ACC112 (cell line): ENCODE measurements around the gene MEF2C.

ENCODE experiments used
- H2AFZ ChIP-seq: fragments of 200-600 bp; sonication (generic); one replicate; pipeline ENCODE4 v1.6.0; 2017; ENCODE audit warnings: antibody characterized with exemption, low read length; ENCODE audit not compliant: unreplicated experiment
- H3K27ac ChIP-seq: fragments of 200-600 bp; sonication (generic); 2 replicates; pipeline ENCODE4 v1.5.1; 2014; ENCODE audit warnings: low read depth, mild to moderate bottlenecking, antibody characterized with exemption, low read length, moderate library complexity
- H3K27me3 ChIP-seq: fragments of 200-600 bp; sonication (generic); 2 replicates; pipeline ENCODE4 v1.6.1; 2014; ENCODE audit warnings: mild to moderate bottlenecking, antibody characterized with exemption, low read length, moderate library complexity, mixed read lengths; ENCODE audit not compliant: insufficient read depth
- H3K36me3 ChIP-seq: fragments of 200-600 bp; sonication (generic); 2 replicates; pipeline ENCODE4 v1.6.1; 2016; ENCODE audit warnings: mild to moderate bottlenecking, antibody characterized with exemption, low read length, moderate library complexity, mixed read lengths; ENCODE audit not compliant: insufficient read depth
- H3K4me1 ChIP-seq: fragments of 200-600 bp; sonication (generic); one replicate; pipeline ENCODE4 v1.6.1; 2016; ENCODE audit warnings: low read length, mixed read lengths; ENCODE audit not compliant: insufficient read depth, unreplicated experiment, control insufficient read depth
- H3K4me3 ChIP-seq: fragments of 200-600 bp; sonication (generic); 2 replicates; pipeline ENCODE4 v1.5.1; 2014; ENCODE audit warnings: mild to moderate bottlenecking, low read depth, low read length
- H3K79me2 ChIP-seq: fragments of 200-600 bp; sonication (generic); one replicate; pipeline ENCODE4 v1.6.0; 2016; ENCODE audit warnings: low read length; ENCODE audit not compliant: control insufficient read depth, unreplicated experiment, insufficient read depth

MEF2C gene

DNA sequence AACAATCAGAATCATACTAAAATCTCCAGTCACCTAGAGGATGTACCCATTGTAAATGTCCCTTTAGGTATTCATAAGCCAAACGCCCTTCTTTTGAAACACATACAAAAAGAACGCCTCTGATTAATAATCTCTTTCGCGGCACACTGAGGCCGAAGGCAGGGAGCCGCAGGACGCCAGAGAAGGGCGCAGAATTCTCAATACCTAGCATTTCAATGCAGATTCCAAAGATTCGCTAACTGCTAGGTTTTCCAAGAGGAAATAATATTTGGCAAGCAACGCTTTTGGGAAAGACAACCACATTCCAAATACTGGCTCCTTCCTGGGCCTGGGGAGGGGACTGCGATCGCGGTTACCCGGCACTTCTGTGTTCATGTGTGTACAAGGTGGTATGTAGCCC is 203.3 kb downstream of the MEF2C start:
- Histone ChIP-seq H3K79me2 (no peaks in the 10 kb centered on the region), H3K36me3 (no peaks in the 10 kb centered on the region), H3K4me3 (no peak overlapping the region), H2AFZ (no peak overlapping the region), H3K27ac (no peak overlapping the region), H3K4me1 (no peaks in the 10 kb centered on the region), H3K27me3 (peaks cover 92% of the 10 kb centered on the region)

DNA sequence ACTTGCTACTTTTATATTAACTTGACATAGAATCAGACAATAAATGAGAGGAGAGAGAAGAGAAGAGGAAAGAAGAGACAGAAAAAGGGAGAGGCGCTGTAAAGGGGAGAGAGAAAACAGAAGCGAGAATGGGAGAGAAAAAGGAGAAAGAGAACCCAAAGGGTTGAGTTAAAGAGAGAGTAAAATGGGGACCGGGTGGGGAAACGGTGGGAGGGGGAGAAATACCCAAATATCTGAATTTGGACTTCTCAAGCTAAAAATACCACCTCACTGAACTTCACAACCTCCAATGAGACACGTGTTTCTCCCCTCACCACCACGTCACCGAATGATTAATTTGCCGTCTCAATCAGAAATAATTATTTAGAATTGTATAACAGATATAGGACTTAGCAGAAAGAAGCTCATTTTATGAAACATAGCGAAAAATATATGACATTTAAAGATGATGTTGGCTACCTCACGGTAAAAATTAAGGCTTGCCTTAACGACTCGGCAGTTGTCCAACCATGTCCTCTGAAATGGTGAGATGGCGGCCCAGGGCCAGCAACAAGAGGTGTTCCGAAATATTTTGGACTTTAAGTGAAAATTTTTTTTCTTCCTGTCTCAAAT is 204.1 kb downstream of the MEF2C start:
- H3K27me3 ChIP-seq = peaks cover 92% of the 10 kb centered on the region

DNA sequence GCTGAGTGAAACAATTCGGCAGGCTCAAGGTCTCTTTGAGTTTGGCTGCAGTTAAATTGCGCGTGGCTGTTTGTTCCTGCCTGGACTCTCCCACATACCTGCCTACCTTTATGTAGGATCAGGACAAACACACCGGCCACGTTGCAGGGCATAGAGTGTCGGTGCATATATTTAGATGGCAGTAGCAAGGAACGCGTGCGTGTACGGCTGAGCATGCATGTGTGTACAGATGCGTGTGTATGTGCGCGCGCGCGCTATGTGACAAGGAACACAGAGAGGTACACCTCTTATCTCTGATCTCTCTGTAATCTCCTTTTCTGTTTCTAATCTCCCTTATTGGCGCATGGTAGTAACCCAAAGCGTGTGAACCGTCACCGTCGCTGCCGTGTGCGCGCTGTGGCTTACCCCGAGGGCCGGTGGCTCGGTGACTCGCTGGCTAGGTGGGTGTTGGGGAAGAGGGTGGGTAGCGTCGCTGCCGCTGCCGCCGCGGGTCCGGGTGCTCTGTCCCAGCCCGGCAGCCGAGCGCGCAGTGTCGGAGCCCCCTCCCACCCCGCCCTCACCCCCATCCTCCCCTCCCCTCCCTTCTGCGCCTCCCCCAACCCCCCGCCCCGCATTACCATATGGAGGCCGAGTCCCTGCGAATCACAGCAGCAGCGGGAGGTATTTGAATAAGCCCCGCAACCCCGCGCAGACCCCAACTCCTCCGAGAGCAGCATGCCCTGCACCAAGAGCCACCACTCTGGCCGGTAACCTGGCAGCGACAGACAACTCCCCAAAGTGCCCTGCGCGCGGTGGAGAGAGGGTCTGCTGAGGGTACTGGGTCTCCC is 204.8 kb downstream of the MEF2C start:
- H3K4me3 ChIP-seq = no peak overlapping the region
- no peak overlapping the region for H2AFZ ChIP-seq
- peaks cover 92% of the 10 kb centered on the region for H3K27me3 ChIP-seq
- no peak overlapping the region for H3K27ac ChIP-seq
- H3K4me1 ChIP-seq = no peaks in the 10 kb centered on the region
- H3K79me2 ChIP-seq = no peaks in the 10 kb centered on the region
- H3K36me3 ChIP-seq = no peaks in the 10 kb centered on the region

More for the DNA sequence above, 204.1 kb downstream of the MEF2C start:
- Histone ChIP-seq H3K27ac (no peak overlapping the region), H3K79me2 (no peaks in the 10 kb centered on the region), H2AFZ (no peak overlapping the region), H3K36me3 (no peaks in the 10 kb centered on the region), H3K4me1 (no peaks in the 10 kb centered on the region), H3K4me3 (no peak overlapping the region)

DNA sequence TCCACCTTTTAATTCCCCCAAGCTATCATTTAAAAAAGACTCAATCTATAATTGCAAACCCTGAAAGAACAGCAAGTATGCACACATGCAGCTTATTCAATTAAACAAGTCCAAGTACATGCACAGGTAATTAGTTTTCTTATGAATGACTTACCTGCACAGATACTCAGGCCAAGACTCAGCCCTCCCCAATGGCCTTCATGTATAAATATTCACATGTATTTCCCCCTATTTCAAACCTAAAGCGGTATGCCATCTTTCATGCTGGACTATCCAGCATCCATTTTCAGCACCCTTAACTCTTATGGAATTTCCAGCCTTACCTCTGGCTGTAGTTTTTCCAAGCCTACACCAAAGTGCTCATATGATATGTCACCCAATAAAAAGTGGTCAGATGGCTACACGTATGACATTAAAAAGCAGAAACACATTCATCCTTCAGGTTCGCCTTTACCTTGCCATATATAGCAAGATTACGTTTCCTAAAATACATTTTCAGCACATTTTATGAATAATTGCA is 205.5 kb downstream of the MEF2C start:
- Histone ChIP-seq H3K4me3 (no peak overlapping the region), H3K79me2 (no peaks in the 10 kb centered on the region), H3K27ac (no peak overlapping the region), H3K27me3 (peaks cover 92% of the 10 kb centered on the region), H3K36me3 (no peaks in the 10 kb centered on the region), H3K4me1 (no peaks in the 10 kb centered on the region), H2AFZ (no peak overlapping the region)

DNA sequence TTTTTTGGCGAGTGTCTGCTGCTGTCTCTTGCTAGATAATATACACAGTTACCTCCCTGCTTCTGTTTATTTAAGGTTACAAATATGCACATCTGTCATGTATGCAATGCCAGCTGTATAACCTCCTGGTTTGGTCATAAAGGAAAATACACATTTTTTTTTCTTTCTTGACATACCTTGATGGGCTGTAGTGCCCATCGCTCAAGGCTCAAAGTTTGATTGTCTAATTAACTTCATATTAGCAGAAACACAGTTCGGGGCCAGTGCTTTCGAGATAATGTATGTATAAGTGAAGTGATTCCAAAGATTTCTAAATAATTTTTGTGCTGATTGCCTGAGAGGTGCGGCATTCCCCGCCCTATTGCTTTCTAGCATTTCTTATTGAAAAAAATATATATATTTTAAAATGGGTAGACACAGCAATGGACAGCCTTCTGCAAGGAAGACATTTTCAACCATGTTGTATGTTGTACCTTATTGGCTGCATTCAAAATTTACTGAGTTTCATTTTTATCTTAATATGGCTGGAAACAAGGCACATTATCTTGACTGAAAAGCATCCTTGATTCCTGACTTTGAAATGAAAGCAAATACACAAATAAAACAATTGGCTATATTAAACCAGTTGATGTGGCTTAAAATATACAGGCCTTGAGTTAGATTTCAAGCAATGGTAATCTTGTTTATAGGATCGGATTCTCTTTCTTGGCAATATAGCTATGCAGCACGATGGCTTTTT is 206.2 kb downstream of the MEF2C start:
- Histone ChIP-seq H3K27me3 (peaks cover 92% of the 10 kb centered on the region), H2AFZ (no peak overlapping the region), H3K27ac (no peak overlapping the region)

DNA sequence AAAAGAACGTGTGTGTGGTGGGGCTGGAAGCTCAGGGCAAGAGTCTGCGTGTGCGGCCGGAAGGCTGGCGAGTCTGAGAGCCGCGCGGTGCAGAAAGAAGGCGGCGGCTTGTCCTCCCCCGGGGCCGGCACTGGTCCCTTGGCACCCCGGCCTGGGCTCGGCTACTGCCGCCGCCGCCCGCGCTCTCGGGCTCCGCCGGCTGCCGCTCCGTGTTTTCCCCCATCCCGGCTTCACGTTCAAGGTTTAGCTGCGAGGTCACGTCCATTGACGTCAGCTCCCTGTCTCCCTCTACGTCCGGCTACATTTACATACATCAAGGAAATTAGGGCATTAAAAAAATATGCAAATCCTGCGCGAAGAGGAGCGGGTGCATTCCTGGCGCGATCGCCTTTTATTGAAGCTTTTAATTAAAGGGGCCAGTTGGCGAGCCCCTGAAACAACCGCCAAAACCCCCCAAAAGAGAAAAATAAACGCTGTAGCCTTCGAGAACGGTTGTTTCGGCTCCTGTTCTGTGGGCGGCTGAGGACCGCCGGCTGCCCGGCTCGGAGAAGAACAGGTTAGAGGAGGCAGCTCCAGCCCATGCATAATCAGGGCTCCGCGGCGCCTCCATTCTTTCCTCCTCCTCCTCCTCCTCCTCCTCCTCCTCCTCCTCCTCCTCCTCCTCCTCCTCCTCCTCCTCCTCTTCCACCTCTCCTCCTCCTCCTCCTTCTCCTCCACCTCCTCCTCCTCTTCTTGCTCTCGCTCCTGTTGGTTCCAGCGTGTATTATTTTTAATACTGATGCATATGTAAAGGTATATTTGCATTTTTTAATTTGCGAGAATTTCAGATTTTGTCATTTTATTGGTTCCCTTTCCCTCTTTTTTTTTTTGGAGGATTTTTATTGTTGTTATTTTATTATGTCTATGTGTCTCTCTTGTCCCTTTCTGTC is 207.0 kb downstream of the MEF2C start:
- no peaks in the 10 kb centered on the region for H3K4me1 ChIP-seq
- H3K36me3 ChIP-seq = no peaks in the 10 kb centered on the region
- H3K27me3 ChIP-seq = peaks cover 92% of the 10 kb centered on the region
- no peak overlapping the region for H3K4me3 ChIP-seq
- H3K79me2 ChIP-seq = no peaks in the 10 kb centered on the region
- no peak overlapping the region for H2AFZ ChIP-seq
- no peak overlapping the region for H3K27ac ChIP-seq

More for the DNA sequence above, 206.2 kb downstream of the MEF2C start:
- no peaks in the 10 kb centered on the region for H3K4me1 ChIP-seq
- no peak overlapping the region for H3K4me3 ChIP-seq
- no peaks in the 10 kb centered on the region for H3K79me2 ChIP-seq
- no peaks in the 10 kb centered on the region for H3K36me3 ChIP-seq

DNA sequence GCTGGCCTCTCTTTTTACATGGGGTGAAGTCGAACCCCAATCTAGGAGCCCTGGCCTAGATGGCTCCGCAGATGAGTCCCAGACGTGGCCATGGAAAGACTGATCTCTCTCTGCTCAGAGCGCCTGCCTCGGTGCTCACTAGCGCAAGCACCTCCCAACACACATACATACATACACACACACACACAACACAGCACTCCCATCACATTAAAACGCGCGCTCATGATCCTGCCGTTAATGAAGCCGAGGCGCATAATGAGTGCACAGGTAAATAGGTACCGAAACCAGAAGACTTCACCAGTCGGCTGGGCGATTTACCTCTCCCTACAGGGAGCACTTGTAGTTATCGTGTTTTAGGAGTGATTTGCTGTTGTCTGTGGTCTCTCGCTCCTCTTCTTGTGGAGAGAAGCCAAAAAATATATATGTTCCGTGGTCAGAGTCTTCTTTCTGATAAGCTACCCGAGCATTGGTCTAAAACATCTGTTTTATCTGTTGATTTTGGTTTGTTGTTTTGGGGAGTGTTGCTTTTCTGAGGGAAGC is 207.7 kb downstream of the MEF2C start:
- peaks cover 94% of the 10 kb centered on the region for H3K27me3 ChIP-seq
- no peak overlapping the region for H3K27ac ChIP-seq
- no peak overlapping the region for H3K4me3 ChIP-seq
- no peaks in the 10 kb centered on the region for H3K79me2 ChIP-seq
- no peaks in the 10 kb centered on the region for H3K4me1 ChIP-seq
- no peak overlapping the region for H2AFZ ChIP-seq
- no peaks in the 10 kb centered on the region for H3K36me3 ChIP-seq

DNA sequence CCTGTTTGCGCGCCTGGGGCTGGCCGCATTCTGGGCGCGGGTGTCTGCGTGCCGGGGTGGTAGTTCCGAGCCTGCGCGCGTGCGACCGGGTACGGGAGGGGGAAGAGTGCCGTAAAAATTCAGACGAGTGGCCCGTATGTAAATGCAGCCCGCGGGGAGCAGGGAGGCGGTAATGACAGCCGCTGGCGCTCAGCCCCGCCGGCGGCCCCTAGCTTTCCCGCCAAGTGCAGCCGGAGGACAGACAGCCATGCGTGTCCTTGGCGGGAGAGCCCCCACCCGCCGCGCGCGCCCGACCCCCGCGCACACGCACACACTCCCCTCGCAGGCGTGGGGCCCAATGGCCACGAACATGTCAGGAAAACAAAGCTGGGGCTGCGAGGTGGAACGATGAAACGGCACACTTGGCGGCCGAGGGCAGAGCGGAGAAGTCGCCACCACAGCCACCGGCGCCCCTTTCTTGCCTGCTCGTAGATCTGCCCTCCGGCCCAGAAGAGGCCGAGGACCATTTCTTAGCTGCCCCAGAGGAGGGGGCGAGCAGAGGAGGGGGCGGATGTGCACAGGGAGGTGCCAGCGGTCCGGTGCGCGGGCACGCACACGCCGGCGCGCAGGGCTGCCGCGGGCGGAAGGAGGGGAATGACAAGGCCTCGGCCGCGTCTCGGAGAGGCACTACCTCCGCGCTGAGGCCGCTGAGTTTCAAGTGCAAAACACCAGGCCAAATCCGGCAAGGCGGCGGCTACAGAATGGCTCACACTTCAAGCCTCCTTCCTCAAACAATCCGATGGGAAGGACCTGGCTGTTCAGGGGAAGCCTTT is 208.4 kb downstream of the MEF2C start:
- H3K79me2 ChIP-seq = no peaks in the 10 kb centered on the region
- H3K4me1 ChIP-seq = no peaks in the 10 kb centered on the region
- no peak overlapping the region for H3K27ac ChIP-seq
- H3K27me3 ChIP-seq = peaks cover 98% of the 10 kb centered on the region
- no peaks in the 10 kb centered on the region for H3K36me3 ChIP-seq
- no peak overlapping the region for H2AFZ ChIP-seq
- peak overlapping the region; percentile 48; the same call in 1 of the 2 replicates for H3K4me3 ChIP-seq

DNA sequence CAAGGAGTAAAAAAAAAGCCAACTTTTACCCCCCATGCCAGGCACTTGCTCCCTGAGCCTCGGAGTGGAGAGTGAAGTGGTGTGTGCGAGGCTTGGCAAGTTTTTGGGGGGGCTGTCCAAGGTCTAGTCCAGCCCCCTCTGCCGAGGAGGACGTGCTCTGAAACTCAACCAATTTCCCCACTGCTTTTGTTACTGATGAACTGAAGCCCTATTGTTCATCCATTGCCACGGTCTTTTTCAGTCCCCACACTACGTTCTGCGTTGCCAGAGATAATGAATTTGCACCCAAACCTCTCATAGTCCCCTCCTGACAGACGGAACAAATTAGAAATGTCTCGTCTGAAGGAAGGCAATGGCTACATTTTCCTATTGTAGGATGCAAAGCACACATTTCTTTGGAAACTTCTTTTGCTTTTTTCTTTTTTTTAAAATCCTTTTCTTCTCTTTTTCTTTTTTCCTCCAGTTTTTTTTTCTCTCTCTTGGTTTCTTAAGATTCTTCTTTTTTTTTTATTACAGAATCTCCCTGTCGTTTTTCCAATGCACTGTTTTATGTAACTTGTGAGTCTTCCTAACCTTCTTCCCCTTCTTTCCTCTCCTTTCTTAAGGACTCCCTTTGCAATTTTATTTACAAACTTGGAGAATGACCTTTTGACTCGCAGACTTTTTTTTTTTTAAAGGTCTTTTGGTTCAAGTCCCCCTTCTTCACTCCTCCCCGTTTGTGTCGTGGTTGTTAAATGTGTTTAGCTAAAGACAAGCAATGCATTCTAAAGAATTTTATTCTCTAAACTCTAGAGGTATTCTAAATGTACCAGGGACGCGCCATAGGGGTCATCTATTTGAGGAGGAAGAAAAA is 209.5 kb downstream of the MEF2C start:
- Histone ChIP-seq H3K27me3 (peaks cover 98% of the 10 kb centered on the region), H3K36me3 (no peaks in the 10 kb centered on the region), H3K4me1 (no peaks in the 10 kb centered on the region), H2AFZ (no peak overlapping the region), H3K27ac (no peak overlapping the region), H3K4me3 (no peak overlapping the region), H3K79me2 (no peaks in the 10 kb centered on the region)
